Vagina (tissue), 2 donors: ENCODE results near the gene ISG15.

Experiments
- POLR2A ChIP-seq, 2 donors: fragments of 450-650 bp; IDR thresholded peaks; one replicate each; pipeline ENCODE4 v1.6.1; 2017; ENCODE audit warnings: antibody characterized with exemption in 2 of 2, mild to moderate bottlenecking in 2 of 2, moderate library complexity in 2 of 2
- TF ChIP-seq, protein P1 (sequence below), 3 experiments: fragments of 450-650 bp in 2 of 3; fragments of 200-600 bp in 1 of 3; sonication (generic) in 1 of 3; IDR thresholded peaks; one replicate each; pipeline ENCODE4 v1.5.1; 2017 to 2019; ENCODE audit warnings: antibody characterized with exemption in 3 of 3, mild to moderate bottlenecking in 2 of 3, moderate library complexity in 2 of 3

DNA sequence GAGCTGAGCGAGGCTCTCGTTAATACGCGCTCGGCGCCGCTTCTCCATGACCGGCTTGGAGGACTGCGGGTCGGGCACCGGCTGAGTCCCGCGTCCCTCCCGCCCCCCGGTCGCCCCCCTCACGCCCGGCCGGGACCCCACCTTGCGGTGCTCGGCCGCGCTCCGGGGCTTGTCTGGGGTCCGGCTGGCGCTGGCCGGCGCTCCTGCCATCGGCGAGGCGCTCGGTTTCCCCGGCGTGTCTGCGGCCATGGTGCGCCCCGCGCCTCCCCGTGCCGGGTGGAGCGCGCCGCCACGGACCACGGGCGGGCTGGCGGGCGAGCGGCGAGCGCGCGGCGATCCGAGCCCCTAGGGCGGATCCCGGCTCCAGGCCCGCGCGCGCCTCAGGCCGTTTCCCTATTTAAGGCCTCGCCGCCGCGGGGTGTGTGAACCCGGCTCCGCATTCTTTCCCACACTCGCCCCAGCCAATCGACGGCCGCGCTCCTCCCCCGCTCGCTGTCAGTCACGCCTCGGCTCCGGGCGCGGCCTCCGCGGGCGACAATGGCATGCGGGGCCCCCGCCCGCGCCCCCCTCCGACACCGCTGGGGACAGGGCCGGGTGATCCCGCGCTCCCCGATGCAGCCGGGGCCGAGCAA lies 13.5 kb upstream of the ISG15 start, which contains the start of gene HES4:
- TF ChIP-seq, protein P1, sequence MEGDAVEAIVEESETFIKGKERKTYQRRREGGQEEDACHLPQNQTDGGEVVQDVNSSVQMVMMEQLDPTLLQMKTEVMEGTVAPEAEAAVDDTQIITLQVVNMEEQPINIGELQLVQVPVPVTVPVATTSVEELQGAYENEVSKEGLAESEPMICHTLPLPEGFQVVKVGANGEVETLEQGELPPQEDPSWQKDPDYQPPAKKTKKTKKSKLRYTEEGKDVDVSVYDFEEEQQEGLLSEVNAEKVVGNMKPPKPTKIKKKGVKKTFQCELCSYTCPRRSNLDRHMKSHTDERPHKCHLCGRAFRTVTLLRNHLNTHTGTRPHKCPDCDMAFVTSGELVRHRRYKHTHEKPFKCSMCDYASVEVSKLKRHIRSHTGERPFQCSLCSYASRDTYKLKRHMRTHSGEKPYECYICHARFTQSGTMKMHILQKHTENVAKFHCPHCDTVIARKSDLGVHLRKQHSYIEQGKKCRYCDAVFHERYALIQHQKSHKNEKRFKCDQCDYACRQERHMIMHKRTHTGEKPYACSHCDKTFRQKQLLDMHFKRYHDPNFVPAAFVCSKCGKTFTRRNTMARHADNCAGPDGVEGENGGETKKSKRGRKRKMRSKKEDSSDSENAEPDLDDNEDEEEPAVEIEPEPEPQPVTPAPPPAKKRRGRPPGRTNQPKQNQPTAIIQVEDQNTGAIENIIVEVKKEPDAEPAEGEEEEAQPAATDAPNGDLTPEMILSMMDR (IDR thresholded peaks at IDR 0.05): no peak
- peak; percentile 32 to 78 for TF ChIP-seq POLR2A (IDR thresholded peaks at IDR 0.05)
